AG10803 (cell line): ENCODE results near the gene TEK.

ENCODE experiments used
- DNase-seq: peaks from one replicate; pipeline ENCODE4 v3.0.0; 2010; ENCODE audit warnings: low read depth
- H3K4me3 ChIP-seq: 2 replicates; pipeline ENCODE4 v1.5.1; 2011; ENCODE audit warnings: mild to moderate bottlenecking, low read length, control low read depth
- CTCF ChIP-seq: conservative IDR thresholded peaks from 2 replicates; pipeline ENCODE4 v1.5.1; 2011; ENCODE audit warnings: mild to moderate bottlenecking, low read length, control low read depth, inconsistent platforms

The TEK gene

DNA sequence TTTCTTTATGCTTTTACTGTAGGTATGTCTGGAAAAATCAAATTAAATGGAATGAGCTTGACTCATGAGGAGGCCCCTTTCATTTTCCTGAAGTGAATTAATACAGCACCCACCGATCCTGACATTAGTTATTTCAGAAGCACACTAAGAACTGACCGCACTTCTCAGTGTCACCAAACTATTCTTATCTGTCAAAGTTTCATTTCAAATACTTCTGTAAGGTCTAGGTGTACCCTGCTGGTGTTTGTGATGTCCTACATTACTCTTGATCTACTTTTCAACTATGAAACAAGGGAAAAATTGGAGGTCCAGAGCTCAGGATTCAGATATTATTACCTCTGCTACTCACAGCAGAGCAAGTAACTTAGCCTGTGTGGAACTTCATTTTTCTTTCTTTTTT, 1.8 kb upstream of the TEK start:
- no peak for TF ChIP-seq CTCF
- H3K4me3 ChIP-seq: no peak overlapping the region
- DNase-seq: no peak

DNA sequence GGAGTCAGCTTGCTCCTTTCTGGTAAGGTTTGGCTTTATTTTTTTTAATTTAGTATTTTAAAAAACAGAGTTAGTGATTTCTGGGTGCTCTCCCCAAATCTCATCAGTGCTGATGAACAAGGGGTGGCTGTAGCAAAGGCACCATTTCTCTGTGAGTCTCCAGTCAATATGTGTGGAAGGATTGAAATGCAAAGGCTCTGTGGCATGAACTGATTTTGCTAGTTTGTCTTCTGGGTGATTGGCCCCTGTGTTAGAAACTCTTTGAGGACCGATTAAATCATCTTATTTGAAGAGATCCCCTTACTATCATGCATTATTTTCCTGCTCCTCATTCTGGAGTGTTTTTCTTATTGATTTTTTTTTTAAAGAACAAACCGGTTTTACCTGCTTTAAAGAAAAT, 596 bp downstream of the TEK start:
- H3K4me3 ChIP-seq: peak overlapping the region; percentile 39
- no peak for TF ChIP-seq CTCF
- no peak for DNase-seq

GRCh38 chr9:27110181-27110580, 1.2 kb downstream of the TEK start:
- no peak for TF ChIP-seq CTCF
- H3K4me3 ChIP-seq: no peak overlapping the region
- no peak for DNase-seq

GRCh38 chr9:27112235-27112634, 3.2 kb downstream of the TEK start:
- TF ChIP-seq CTCF: no peak
- DNase-seq: no peak
- no peak overlapping the region for H3K4me3 ChIP-seq

DNA sequence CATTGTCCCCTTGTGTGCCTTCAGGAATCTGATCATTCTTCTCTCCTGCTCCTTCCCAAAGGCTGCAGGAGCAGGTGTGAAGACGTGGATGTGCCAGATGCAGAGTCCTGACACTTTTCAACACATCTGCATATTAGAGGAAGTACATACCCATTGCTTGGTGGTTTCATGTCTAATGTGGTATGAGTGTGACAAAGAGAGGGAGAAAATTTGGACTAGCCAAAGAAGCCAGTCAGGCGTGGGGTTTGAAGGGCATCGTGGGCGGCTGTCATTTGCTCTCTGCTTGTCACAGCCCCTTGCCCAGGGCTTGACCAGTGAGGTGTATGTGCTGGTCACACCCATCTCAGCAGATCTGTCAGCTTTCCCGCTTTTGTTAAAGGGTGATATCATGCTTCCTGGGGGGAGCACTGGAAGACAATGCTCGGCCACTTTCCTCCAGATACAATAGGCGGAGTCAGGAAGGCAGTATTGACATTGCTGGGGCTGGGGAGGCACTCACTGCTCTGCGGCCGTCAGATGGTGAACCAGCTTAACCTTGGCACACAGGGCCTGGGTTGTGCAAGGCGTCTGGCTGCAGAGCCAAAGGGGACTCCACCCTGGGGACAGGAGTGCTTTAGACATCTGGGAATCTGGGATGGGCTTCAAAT, 8.6 kb downstream of the TEK start:
- H3K4me3 ChIP-seq: no peak overlapping the region
- TF ChIP-seq CTCF: no peak
- DNase-seq: peak; percentile 77

- peak; percentile 31 for DNase-seq
- H3K4me3 ChIP-seq: no peak overlapping the region
- TF ChIP-seq CTCF: no peak
These were observed 9.9 kb downstream of the TEK start for GRCh38 chr9:27118916-27119315.

- TF ChIP-seq CTCF: no peak
- DNase-seq: no peak
- H3K4me3 ChIP-seq: no peak overlapping the region
These were observed 15.1 kb downstream of the TEK start for GRCh38 chr9:27124151-27124550.
